ENCODE results near the gene MIOS.
"Not testable (repeated sequence)": the region's sequence is repeated elsewhere in the genome, so short reads cannot be mapped to it uniquely, and the experiment has no call there.

The MIOS gene

GRCh38 chr7:7554649-7555575, 11.8 kb upstream of the MIOS start:
- DNase-seq: no peak

- DNase-seq: no peak
These were observed 9.8 kb upstream of the MIOS start for GRCh38 chr7:7556852-7557251.

- DNase-seq: no peak
These were observed 9.4 kb upstream of the MIOS start for GRCh38 chr7:7557252-7557651.

- not testable (repeated sequence) for DNase-seq
These were observed 5.1 kb upstream of the MIOS start for GRCh38 chr7:7561591-7561990.

- DNase-seq: no peak
These were observed 3.9 kb upstream of the MIOS start for GRCh38 chr7:7562736-7563135.

- no peak for DNase-seq
These were observed 3.4 kb upstream of the MIOS start for GRCh38 chr7:7563269-7563668.

GRCh38 chr7:7563813-7564212, 2.9 kb upstream of the MIOS start:
- no peak for DNase-seq

GRCh38 chr7:7564323-7564780, 2.3 kb upstream of the MIOS start:
- no peak for DNase-seq

GRCh38 chr7:7565018-7565680, 1.5 kb upstream of the MIOS start:
- DNase-seq: no peak

GRCh38 chr7:7565746-7566650, 686 bp upstream of the MIOS start:
- DNase-seq: no peak

- DNase-seq: no peak
These were observed 1.3 kb downstream of the MIOS start for GRCh38 chr7:7567898-7568531.

GRCh38 chr7:7568553-7568952, 1.9 kb downstream of the MIOS start:
- no peak for DNase-seq

GRCh38 chr7:7569081-7569527, 2.4 kb downstream of the MIOS start:
- DNase-seq: peak; percentile 29

- DNase-seq: no peak
These were observed 2.9 kb downstream of the MIOS start for GRCh38 chr7:7569615-7570014.

GRCh38 chr7:7570584-7570983, 3.9 kb downstream of the MIOS start:
- no peak for DNase-seq

GRCh38 chr7:7573701-7574100, 7.0 kb downstream of the MIOS start:
- DNase-seq: no peak

GRCh38 chr7:7576344-7576743, 9.7 kb downstream of the MIOS start:
- DNase-seq: no peak

- no peak for DNase-seq
These were observed 11.2 kb downstream of the MIOS start for GRCh38 chr7:7577888-7578287.

- DNase-seq: no peak
These were observed 13.0 kb downstream of the MIOS start for GRCh38 chr7:7579638-7580037.

- no peak for DNase-seq
These were observed 15.0 kb downstream of the MIOS start for GRCh38 chr7:7581531-7582179.

- no peak for DNase-seq
These were observed 15.9 kb downstream of the MIOS start for GRCh38 chr7:7582596-7582995.

- no peak for DNase-seq
These were observed 17.0 kb downstream of the MIOS start for GRCh38 chr7:7583731-7584130.
